Liver (tissue), 3 donors: ENCODE results near the gene WNK2.

Experiments used
- CTCF ChIP-seq: fragments of 150-350 bp; IDR thresholded peaks from 2 replicates; pipeline ENCODE4 v1.5.1; 2017; ENCODE audit warnings: improper control_type of control experiment, low read depth, low read length; ENCODE audit not compliant: missing input control
- JUND ChIP-seq, 2 donors: IDR thresholded peaks; 2 replicates each; pipeline ENCODE4 v1.6.1; 2016; ENCODE audit warnings: antibody characterized with exemption in 2 of 2
- RAD21 ChIP-seq, 2 donors: IDR thresholded peaks; 2 replicates each; pipeline ENCODE4 v1.6.1; 2016; ENCODE audit warnings: antibody characterized with exemption in 2 of 2, mild to moderate bottlenecking in 2 of 2
- ZBTB33 ChIP-seq: IDR thresholded peaks from 2 replicates; pipeline ENCODE4 v1.6.1; 2016; ENCODE audit warnings: antibody characterized with exemption
- donor health status: healthy.
- donor health status: healthy.

GRCh38 chr9:93266521-93267001 is 82.6 kb downstream of the WNK2 start:
- TF ChIP-seq ZBTB33, result no peak
- no peak for TF ChIP-seq CTCF
- TF ChIP-seq JUND (IDR thresholded peaks at IDR 0.05), result no peak
- TF ChIP-seq RAD21 (IDR thresholded peaks at IDR 0.05), result no peak
